Fibroblast of the conjunctiva (primary cell): ENCODE data around the gene SLC51B.
A peak's percentile ranks its signal among the peaks of the same experiment; 100 is the strongest.

Experiments used
- DNase-seq: peaks from one replicate; pipeline ENCODE4 v3.0.0-alpha.2; 2010; ENCODE audit warnings: low read depth

Gene SLC51B

GRCh38 chr15:65042776-65043327 lies 2.3 kb upstream of the SLC51B start:
- no peak for DNase-seq

- peak; percentile 39 for DNase-seq
Measured at GRCh38 chr15:65044218-65044617, 969 bp upstream of the SLC51B start.

DNA sequence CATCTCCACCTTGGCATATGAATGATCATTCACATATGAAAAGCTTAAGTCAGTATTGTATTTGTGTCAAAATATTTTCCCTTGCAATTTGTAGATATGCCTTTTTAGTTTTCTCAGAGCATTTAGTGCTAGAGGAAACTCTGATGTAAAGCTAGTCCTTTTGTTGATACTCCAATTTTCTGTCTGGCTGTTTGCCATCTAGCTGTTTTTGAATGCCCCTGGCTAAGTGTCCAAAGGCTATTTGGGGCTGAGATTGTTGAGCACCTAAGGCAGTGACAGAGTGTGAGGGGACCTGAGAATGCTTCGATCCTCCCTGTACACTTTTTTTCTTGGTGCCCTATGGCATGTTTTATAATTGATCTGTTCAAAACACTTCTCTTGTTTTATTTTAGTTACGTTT lies 3.1 kb downstream of the SLC51B start:
- DNase-seq, result no peak

DNA sequence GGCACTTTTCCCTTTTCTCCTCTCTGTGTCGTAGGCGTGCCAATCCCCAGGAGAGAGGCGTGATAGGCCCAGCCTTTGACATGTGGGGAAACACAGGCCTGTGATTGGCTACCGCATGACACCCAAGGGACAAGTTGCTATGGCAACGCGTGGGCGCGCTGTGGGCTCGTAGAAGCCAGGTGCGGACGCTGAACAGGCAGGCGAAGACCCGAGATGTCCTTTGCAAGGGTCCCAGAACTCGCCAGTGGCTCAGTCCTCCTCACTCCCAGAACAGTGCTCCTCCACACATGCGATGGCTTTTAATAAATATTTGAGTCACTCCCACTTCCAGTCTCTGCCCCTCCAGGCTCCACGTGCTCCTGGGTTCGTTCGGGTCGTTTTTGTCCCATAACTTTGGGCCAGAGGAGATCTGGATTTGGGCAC lies 4.2 kb downstream of the SLC51B start:
- DNase-seq, result peak; percentile 85

- no peak for DNase-seq
Measured at GRCh38 chr15:65050270-65050669, 5.1 kb downstream of the SLC51B start.

DNA sequence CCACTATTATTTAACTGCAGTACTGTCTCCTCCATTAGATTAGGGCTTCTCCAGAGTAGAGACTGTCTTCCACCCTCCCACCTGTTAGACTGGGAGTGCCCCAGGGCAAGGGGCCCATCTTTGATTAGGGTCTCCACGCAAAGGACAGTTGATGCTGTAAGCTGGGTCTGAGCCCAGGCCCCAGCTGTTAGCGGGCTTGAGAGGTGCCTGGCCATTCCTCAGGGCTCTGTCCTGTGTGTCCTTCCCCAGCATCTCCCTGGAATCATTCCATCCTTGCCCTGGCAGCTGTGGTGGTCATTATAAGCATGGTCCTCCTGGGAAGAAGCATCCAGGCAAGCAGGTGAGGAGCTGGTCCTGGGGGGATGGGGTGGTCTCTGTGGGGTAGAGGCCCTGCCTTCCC lies 6.1 kb downstream of the SLC51B start:
- no peak for DNase-seq

DNA sequence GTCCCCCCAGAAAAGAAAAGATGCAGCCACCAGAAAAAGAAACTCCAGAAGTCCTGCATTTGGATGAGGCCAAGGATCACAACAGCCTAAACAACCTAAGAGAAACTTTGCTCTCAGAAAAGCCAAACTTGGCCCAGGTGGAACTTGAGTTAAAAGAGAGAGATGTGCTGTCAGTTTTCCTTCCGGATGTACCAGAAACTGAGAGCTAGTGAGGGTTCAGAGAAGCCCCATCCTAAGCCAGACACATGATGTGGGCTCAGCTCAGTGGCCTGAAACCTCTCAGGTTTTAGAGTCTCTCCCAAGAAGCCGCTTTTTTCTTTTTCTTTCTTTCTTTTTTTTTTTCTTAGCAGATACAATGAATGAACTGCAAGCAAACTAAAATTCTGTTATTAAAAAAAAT lies 7.8 kb downstream of the SLC51B start:
- DNase-seq, result no peak

DNA sequence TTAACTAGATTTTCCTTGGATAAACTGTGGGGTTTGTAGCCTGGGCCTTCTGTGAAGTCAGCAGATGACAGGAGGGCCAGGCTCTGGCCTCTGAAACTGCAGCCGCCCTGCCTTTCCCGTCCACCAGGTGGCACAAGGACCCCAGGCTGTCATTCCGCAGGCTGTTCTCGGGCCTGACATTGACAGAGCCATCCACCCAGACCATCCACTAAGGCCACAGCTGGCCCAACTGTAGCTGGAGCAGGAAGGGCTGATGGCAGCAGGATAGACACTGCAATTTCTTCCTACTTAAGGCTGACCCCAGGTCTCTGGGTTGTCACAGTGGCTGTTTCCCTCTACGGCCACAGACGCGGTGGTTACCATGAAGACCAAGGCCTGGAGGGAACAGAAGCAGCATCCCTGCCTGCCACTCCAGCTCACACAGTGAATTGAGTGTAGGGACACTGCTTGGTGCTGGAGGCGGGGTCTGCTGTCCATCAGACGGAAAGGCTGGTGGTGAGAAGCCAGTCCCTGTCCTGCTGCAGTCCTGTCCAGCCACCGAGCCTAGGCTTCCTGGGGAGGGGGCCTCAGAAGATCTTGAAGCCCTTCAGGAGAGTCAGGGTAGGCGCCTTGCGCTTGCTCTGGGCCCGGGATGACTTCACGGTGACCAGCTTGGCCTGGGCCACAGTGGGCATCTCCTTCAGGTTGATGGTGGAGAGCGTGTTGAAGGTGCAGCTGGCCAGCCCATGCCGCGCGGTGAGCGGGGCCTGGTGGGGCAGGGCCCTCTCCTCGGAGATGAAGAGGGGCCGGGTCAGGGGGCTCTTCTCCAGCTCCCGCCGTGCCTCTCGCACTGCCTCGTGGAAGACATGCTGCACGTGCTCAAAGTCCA lies 9.4 kb downstream of the SLC51B start:
- no peak for DNase-seq

GRCh38 chr15:65055201-65055870 lies 10.1 kb downstream of the SLC51B start:
- DNase-seq, result no peak

DNA sequence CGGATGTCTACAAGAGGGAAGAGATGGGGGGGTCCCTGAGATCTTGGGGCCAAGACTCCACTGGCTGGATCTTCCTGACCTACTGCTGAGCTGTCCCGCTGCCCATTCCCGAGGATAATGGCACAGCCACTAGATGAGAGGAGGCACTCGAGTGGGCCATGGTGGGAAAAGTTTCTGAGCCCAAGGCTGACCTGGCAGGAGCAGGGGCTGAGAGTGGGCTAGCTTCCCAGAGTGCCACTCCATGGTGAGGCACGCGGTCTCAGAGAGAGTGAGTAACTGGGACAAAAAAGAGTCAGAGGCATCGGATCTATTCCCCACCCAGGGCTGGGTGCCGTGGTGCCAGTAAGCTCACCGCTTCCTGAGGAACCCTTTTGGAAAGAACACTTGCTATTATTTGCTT lies 10.9 kb downstream of the SLC51B start:
- DNase-seq, result no peak

GRCh38 chr15:65056868-65057548 lies 11.8 kb downstream of the SLC51B start:
- DNase-seq, result no peak

GRCh38 chr15:65057549-65057940 lies 12.4 kb downstream of the SLC51B start:
- DNase-seq, result no peak

- DNase-seq, result no peak
Measured at GRCh38 chr15:65058394-65059368, 13.5 kb downstream of the SLC51B start.

DNA sequence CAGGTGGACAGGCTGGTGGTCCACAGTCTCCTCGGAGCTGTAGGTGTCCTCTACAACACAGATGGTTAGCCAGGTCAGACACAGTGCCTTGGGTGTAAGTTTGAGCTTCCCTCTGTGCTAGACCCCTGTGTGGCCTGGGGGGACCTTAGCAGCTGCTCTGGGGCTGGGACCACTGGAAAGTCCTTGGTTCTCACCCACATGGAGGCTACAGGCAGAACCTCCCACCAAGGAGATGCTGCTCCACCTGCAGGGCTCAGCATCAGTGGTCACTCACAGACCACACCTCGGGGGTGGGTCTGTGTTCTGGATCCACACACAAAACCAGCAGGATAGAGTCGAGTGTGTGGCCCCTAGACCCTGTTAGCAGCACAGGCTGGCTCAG lies 14.2 kb downstream of the SLC51B start:
- no peak for DNase-seq

DNA sequence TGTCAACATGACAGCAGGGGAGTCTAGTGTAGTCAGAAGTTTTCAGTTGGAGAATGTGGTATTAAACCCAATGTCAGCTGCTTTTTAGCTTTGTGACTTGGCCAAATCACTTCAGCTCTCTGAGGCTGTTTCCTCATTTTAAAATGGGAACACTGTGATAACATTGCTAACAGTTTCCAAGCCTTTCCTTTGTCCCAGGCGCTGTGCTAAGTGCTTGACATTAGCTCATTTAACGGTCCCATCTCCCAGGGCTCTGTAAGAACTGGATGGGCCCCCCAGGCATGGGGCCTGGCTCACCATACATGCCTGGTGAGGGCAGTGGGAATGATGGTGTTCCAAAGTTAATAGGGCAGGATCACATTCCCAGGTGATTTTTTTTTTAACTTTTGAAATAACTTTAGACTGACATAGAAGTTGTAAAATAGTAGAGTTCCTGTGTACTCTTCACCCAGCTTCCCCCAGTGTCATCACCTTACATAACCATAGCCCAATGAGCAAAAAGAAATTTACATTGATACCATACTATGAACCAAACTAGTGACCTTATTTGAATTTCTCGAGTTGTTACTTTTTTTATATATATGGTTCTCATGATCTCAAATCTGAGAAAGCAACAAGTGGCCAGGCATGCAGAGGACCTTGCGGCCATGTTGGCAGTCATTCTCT lies 14.9 kb downstream of the SLC51B start:
- no peak for DNase-seq

- no peak for DNase-seq
Measured at GRCh38 chr15:65060641-65061397, 15.6 kb downstream of the SLC51B start.

DNA sequence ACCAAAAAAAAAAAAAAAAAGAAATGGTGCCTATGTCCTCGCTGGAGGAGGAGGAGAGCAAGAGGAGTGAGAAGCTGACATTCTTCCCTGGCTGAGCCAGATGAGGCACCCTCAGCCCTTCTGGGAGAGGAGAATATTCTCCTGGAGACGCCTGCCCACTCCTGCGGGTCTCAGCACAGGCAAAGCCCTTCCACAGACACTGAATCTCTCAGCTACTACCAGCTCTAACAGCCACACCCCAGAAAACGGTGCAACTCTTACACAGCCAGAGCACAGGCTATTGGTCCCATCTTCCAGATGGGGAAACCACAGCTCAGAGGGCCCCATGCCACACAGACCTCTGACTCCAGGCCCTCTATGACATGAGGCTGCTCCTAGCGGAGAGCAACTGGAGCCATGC lies 16.9 kb downstream of the SLC51B start:
- DNase-seq, result no peak

DNA sequence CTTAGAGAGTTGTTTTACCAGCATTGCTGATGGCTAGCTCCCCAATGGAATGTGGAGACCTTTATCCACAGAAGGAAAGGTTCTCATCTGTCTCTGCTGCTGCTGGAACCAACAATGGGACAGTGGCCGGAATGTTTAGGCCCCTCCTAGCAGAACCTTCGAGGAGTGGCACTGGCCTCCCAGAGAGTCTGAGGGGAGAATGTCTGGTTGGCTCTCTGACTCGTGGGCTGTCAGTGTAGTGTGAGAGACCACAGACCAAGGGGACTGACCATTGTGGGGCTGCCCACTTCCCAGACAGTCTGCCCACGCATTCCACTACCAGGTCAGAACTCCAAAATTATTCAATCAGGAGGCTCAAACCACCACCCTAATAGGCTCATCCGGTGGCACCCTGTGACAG lies 17.5 kb downstream of the SLC51B start:
- DNase-seq, result no peak

GRCh38 chr15:65066001-65066634 lies 20.9 kb downstream of the SLC51B start:
- DNase-seq, result no peak
